NCI-H1694 treated with DMSO at 0.1 percent for 48 hours (cell line): ENCODE data around the gene PHLDB2.
"Not testable (repeated sequence)": the region's sequence is repeated elsewhere in the genome, so short reads cannot be mapped to it uniquely, and the experiment has no call there.

Source experiments
- DNase-seq: peaks from one replicate; lab custom pipeline; 2025; lab: John Stamatoyannopoulos, UW

PHLDB2 gene

DNA sequence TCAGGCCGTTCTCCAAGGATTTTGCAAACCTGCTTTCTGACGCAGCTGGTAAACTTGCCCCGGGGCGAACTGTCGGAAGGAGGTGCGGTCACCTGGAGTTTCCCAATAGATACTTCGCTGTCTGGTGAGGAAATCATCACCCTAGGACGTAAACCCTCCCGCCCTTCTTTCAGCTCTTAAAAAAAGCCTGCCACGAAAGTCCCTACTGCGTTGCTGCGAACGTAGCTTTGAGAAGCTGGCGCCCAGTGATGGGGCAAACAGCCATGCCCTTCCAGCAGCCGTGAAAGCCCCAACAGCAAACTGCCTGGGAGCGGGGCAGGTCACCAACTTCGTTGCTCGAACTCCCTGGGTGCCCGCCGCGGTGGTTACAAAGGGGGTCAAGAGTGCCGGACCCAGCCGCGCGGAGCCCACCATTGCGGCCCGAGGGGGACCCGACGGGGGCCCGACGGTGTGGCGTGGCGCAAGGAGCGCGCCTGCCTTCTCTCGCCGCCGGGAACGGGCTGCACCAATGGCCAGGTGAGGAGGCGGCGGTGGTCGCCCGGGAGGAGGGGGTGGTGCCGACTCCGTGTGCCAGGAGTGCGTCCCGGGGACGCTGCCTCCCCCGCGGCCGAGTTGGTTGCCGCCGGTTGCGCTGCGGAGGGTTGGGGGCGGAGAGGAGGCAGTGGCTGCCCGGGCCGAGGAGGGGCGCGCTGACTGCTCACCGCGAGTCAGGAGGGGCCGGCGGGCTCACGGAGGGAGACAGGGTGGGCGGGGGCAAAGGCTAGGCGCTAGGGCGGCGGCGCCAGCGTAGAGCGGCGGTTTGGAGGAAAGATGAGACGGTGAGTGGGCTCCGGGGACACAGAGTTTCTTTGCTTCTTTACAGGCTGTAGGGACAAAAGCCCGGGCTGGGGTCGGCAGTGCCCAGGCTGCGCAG is at the start of gene PHLDB2:
Gene PHLDB2 (plus strand): TSS at position 205 of the 913 bp plus-strand sequence. CDS start 24,813 bp downstream, outside the sequence.
- peak; percentile 35 for DNase-seq

DNA sequence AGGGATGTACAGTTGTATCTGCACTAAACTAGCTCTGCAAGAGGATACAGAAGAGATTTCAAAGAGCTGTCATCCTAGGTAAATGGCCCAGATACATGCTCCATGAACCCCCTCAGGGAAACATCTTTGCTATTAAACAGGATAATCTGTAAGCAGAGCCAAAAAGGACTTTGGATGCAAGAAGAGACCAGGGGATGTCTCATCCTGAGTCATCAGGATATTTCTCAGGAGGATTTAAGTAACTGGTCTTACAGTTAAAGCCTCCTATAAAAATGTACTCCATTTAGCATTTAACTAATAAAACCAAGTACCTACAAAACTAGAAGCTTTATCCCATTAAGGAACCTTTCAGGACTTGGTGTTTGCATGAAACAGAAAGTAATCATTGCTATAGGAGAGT is 48.2 kb upstream of the PHLDB2 start:
- no peak for DNase-seq

DNA sequence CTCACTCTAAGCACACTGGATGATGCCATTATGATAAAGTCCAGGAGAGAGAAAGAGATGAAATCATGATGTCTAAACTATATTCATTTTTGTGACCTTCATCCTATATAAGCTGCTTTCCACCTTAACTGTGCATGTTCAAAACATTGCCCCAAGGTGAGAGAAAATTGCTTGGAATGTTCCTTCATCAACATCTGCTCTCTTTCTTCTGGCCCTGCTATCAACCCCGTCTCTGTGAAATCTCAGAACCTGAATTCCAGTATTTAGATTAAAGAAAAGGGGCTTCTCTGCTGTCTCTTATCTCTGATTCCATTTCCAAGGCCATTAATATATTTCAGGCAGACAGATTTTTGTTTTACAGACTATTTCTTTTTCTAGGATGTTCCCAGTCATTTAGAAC is 47.3 kb upstream of the PHLDB2 start:
- DNase-seq = no peak

DNA sequence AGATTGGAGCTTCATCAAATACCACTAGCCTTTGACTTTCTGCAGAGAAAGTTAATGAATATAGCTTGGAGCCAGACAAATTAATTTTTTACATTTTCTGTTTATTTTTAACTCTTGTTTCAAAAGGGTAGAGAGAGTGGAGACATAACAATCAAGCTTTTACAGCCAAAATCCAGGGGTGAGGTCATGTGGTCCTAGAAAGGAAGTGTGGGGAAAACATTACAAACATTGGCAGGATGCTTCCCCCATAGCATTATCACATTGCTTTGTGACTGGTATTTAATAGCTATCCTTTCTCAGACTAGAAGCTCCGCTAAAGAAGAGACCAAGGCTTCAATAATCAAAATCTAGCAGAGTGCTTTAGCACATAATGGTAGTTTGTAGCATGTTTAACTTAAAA is 46.4 kb upstream of the PHLDB2 start:
- DNase-seq = no peak

DNA sequence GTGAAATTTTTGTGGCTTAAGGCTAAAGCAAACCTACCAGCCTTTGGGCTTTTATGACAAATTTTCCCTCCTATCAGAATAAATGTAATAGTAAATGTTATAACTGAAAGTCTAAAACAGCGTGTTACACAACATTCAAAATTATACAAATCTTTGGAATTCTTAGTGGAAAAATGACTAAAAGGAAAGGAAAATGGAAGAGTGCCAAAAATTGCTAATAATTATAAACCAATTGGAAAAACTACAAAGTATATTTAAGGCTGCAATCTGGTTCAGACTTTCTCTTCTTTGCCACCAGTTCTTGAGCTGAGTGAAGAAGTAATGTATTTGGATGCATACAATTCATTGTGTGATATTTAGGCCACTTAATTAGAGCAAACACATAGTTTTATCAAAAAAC is 45.6 kb upstream of the PHLDB2 start:
- no peak for DNase-seq

DNA sequence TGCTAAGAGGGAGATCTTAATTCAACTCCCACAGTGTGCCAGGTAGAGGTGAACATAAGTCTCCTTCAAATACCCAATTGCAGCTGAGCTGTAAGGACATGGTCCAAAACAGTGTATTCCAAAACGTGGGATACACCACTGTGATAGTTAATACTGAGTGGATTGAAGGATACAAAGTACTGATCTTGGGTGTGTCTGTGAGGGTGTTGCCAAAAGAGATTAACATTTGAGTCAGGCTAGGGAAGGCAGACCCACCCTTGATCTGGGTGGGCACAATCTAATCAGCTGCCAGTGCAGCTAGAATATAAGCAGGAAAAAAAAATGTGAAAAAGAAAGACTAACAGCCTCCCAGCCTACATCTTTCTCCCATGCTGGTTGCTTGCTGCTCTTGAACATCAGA is 45.1 kb upstream of the PHLDB2 start:
- no peak for DNase-seq

DNA sequence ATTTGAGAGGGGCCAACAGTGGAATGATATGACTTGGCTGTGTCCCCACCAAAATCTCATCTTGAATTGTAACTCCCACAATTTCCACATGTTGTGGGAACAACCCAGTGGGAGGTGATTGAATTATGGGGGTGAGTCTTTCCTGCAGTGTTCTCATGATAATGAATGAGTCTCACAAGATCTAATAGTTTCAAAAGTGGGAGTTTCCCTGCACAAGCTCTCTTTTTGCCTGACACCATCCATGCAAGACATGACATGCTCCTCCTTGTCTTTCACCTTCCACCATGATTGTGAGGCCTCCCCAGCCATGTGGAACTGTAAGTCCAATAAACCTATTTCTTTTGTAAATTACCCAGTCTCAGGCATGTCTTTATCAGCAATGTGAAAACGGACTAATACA is 42.3 kb upstream of the PHLDB2 start:
- DNase-seq = not testable (repeated sequence)

DNA sequence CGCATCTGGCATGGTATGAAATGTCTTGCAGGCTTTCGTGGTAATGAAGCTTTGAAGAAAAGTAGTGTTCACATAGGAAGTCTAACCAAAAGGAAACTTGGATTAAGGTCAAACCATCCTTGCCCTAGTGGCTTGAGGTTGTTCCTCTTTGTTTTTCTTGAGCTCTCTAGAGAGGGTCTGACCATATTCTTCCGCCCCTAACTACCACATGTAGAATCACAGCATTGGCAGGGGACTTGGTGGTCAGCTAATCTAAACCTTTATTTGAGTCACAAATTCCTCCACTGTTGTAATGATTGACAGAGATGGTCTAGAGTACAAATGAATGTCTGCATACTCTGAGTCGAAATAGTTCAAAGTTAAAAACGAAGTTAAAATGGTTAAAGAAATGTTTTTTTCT is 39.1 kb upstream of the PHLDB2 start:
- DNase-seq = no peak

DNA sequence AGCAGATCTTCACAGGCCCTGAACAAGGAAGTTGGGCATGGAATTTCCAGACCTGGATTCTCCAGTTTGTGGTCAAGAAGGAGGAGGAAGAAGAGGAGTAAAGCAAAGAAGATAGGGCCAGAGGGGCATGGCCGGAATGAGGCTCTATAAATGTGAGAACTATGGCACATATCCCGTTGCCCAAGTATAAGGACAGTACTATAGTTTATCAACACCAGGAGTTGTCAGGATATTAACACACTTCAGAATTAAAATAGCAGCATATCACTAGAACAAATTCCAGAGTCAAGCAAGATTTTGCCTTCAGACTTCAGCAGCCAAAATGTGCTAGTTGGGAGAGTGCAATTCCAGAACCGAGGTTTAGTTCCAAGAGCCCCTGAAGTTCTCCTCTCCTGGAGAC is 38.4 kb upstream of the PHLDB2 start:
- no peak for DNase-seq

DNA sequence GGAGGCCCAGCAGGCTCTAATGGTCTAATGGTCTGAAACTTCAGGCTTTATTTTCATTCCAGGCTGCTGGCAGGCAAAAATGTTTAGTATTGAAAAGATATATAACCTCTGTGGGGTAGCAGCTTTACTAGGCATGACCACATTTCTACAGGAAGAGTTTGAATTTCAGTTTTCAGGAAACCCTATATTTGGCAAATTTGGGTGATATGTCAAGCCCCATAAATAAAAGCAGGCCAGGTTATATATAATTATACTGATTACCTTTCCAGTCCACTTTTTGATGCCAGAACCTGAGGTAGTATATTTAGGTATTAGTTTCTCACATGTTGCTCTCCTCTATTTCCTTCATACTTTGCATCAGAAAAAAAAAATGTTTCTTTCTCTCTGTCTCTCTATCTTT is 37.2 kb upstream of the PHLDB2 start:
- DNase-seq = no peak

DNA sequence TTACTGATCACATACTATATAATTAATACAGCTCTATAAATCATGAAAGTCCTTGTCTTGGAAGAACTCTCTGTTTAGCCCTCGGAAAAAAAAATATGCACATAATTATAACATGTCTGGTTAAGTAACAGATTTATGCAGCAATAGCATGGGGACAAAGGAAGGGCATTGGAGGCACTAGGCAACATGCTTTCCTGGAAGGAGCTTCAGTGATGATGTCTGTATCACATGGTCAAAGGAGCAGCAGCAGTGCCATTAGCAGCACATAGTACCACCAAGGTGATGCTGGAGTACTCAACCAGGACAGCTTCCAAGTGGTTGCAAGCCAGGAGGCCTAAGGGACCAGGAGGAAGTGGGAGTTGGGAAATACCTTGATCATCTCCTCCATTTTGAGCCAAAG is 36.3 kb upstream of the PHLDB2 start:
- DNase-seq = no peak

DNA sequence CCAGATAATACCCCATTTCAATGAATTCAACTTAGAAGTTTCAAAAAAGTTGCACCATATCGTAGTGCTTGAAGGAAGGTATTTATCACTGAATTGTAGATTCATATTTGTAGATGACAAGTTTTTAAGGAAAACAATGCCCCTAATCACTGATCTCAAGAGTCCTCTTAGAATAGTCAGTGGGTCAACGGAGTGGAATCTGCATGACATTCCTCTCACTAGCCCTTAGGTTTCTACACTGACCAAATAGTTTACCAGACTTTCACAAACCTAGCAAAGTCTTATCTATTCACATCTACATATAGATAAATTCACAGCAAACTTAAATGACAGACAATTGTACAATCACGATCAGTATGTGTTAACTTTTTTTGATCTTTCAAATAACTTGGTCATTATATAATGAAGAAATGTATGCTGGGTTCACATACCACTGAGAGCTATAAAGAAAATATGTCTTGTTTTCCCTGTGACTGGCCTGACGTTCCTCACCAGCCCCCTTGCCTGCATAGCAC is 35.7 kb upstream of the PHLDB2 start:
- no peak for DNase-seq

DNA sequence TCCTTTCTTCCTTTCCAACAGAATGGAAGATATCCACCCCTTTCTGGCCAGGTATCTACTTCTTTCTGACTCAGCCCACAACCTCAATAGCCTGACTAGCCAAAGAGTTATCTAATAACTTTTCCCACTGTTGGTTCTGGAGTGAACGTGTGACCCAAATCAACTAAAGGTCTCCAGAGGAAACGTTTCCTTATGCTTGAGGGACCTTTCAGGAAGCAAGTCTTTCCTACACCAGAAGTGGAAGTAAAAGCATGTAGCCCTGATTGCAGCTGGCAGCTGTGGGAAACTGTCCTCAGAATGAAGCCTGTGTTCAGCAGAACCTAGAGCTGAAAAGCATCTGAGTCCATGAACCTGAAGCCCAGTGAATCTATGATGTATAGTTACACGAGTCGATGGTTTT is 34.7 kb upstream of the PHLDB2 start:
- DNase-seq = no peak

DNA sequence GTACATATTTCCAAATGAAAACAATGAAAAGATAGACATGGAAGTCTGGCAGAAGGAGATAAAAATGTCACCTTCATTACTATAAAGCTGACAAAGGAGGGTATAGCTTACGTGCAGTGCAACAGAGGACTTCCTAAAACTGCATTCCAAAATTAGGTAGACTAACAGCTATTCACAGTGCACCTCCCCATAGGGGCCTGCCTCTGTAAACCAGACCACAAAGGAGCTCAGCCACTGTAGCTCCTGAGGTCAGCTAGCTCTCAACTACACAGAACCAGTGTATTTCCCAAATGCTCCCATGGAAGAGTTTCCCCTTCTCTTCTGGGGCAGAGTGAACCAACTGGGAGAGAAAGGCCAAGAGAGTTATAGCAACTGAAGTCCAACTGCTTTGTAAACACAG is 31.2 kb upstream of the PHLDB2 start:
- DNase-seq = no peak

DNA sequence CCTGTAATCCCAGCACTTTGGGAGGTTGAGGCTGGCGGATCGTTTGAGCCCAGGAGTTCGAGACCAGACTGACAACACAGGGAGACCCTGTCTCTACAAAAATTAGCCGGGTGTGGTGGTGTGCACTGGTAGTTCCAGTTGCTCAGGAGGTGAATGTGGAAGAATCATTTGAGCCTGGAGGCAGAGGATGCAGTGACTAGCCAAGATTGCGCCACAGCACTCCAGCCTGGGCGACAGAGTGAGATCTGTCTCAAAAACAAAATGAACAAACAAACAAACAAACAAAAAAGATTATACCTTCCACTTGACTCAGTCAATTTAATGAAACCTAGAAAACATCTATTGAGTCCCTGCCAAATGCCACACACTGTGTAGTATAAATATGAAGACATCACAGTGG is 30.5 kb upstream of the PHLDB2 start:
- no peak for DNase-seq

DNA sequence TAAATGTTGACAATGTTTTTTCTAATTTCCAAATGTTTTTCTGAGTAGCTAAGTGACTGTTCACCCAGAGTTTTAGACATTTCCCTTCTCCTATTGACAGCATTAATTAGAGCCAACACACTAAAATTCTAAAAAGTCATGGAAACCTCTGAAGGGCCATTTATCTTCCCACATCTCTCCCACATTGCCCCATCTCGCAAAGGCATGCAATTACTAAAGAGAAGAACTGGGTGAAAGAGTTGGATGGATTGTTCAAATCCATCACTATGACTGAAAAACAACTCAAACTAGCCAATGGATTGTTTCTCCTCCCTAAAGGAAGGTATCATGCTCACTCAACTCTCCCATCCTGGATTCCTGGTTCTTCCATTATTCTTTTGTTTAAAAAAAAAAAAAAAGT is 30.0 kb upstream of the PHLDB2 start:
- no peak for DNase-seq

DNA sequence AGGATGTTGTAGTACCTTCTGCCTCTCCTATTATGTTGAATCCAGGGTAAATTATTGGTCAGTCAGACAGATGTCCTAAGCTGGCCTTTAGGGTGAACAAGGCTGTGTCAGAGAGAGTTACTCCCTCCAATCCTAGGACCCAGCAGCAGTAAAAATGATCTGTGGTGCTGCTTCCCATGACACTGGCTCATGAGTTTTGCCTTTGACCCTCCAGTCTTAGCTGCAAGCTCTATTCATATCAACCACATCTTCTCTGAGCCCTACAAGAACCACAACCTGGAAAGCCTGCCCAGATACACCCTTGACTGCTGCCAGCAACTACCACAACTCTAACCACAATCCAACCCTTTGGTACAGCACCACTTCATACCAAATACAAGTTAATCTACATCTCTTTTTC is 27.2 kb upstream of the PHLDB2 start:
- no peak for DNase-seq

DNA sequence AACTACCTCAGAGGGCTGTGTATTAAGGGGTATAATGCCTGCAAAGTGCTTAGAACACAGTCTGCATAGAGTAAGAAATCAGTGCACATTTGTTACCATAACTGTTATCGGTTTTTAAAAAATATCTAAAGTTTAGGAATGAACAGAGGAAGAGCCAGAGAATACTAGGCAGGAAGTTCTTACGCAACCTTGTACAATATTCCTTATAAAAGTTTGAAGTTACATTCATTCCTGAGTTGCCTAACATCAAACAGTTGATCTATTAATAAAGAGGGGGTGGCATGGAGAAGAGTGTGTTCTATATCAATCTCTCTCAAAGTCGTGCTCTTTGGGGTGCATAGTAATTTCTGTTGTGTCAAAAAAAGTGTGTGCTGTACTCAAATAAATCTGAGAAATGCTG is 22.0 kb upstream of the PHLDB2 start:
- DNase-seq = no peak

DNA sequence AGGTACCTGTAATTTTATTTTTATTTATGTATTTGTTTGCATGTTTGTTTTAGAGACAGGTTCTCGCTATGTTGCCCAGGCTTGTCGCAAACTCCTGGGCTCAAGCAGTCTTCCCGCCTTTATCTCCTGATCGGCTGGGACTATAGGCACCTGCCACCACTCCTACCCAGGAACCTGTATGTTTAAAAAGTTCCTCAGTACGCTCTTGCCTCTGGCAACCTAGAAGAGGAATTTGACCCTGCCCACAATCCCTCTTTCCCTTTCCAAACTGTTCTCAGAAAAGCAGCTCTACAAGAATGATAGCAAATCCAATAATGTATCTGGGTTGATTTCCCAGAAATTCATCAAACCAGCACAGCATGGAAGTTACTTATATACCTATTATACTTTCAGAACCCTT is 20.9 kb upstream of the PHLDB2 start:
- no peak for DNase-seq

DNA sequence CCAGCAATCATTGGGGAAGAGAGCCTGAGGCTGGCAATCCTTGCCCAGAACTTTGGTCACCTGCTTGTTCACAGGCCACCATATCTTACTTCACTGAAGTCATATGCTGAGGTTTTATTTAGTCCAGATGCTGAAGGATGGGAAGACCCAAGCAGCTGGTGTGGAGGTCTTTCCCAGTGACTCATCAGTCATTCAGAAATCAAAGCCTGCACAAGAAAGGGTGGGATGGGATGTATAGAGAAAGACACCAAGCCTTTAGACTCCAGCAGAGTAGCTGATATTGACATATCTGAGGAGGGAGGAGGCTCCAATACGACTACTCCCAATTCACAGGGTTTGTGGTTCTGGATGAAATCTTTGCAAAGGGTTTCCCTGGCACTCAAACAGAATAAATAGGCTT is 13.0 kb upstream of the PHLDB2 start:
- no peak for DNase-seq

DNA sequence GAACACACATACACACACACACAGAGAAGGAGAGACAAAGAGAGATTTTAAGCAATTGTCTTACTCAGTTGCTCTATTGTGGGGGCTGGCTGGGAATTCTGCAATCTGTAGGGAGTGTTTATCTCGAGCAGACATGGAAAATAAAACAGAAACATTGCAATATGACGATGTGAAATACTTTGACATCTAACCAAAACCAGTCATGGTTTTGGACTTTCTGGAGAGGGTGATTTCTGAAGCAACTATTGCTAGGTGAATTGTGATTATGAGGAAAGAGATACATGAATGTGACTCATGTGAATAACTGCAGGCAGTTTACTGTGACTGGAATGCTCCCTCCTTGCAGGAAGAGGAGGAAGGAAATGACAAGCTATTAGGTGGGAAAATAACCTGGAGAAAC is 12.3 kb upstream of the PHLDB2 start:
- DNase-seq = no peak

DNA sequence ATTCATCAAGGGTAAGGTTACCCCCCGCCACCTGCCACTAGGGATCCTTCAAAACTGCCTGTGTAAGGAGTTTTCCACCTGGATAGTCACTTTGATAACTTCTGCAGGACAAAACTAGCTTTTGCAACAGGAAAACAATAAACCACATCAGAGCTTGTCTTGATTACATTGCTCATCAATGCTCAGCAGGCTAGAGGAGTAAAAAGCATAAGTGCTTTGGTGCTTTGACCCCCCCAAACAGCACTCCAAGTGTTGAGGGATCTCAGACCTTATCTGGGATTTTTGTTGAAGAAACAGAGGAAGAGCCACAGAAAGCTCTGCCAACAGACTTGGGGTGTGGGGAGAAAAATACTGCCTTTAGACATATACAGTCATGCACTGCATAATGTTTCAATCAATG is 10.8 kb upstream of the PHLDB2 start:
- no peak for DNase-seq

DNA sequence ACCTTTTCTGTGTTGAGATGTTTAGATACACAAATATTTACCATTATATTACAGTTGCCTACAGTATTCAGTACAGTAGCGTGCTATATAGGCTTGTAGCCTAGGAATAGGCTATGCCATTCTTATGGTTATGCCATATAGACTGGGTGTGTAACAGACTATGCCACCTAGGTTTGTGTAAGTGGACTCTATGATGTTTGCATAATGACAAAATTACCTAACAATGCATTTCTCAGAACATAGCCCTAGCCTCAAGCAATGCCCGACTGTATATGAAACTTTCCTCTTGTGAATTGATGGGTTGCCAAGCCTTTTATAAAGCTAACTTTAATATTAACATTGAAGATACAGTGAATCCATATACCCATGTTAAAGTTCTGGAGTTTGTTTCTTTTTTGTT is 10.3 kb upstream of the PHLDB2 start:
- DNase-seq = no peak

DNA sequence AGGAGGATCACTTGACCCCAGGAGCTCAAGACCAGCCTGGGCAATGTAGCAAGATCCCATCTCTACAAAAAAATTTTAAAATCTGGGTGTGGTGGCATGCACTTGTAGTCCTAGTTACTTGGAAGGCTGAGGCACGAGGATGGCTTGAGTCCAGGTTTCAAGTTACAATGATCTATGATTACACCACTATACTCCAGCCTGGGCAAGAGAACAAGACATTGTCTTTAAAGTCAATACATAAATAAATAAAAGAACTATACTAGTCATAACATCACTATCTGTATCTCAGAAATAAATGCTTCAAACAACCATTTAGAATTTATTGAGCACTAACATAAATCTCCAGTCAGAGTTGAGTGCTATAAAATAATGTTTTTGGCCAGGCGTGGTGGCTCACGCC is 8.5 kb upstream of the PHLDB2 start:
- no peak for DNase-seq
